Neural crest cell (in vitro differentiated cells): Measurements from ENCODE around the gene QSER1. TPM values are rescaled to one million over a fixed set of nuclear protein-coding genes. Genes with fewer than 3 reads are reported as not detected.

Experiments
- DNase-seq: peaks from one replicate; pipeline ENCODE4 v3.0.0; 2021; ENCODE audit warnings: low read depth, mixed read lengths, low spot score
- H3K27ac Mint-ChIP-seq: one replicate; pipeline ENCODE4 v1.8.0; 2021; ENCODE audit warnings: mild to moderate bottlenecking, mixed read lengths; ENCODE audit not compliant: unreplicated experiment
- H3K27me3 Mint-ChIP-seq: 2 replicates; pipeline ENCODE4 v1.8.0; 2021; ENCODE audit warnings: low read depth, mild to moderate bottlenecking, mixed read lengths
- H3K36me3 Mint-ChIP-seq: 2 replicates; pipeline ENCODE4 v1.8.0; 2021; ENCODE audit warnings: low read depth, mild to moderate bottlenecking, mixed read lengths
- H3K4me1 Mint-ChIP-seq: 2 replicates; pipeline ENCODE4 v1.8.0; 2021; ENCODE audit warnings: mixed read lengths
- H3K4me3 Mint-ChIP-seq: one replicate; pipeline ENCODE4 v1.8.0; 2021; ENCODE audit warnings: mild to moderate bottlenecking, mixed read lengths
- H3K9me3 Mint-ChIP-seq: 2 replicates; pipeline ENCODE4 v1.8.0; 2021; ENCODE audit warnings: mixed read lengths
- CTCF ChIP-seq: fragments of 200-600 bp; sonication (generic); conservative IDR thresholded peaks from 2 replicates; pipeline ENCODE4 v1.5.0; 2021; ENCODE audit warnings: antibody characterized with exemption, mild to moderate bottlenecking
- total RNA-seq: library from RNA; stranded (reverse); gene quantifications from 2 replicates; pipeline ENCODE4 v1.2.1, GENCODE V29; 2021

The QSER1 gene
- total RNA-seq, 1 donor from 2014 or later, result 59.4 TPM

- DNase-seq, result no peak
- H3K36me3 Mint-ChIP-seq, result no peaks in the 10 kb centered on the region
- peaks cover 3% of the 10 kb centered on the region for H3K9me3 Mint-ChIP-seq
- H3K27me3 Mint-ChIP-seq, result peaks cover 35% of the 10 kb centered on the region
- no peak for TF ChIP-seq CTCF
- no peak overlapping the region for H3K4me3 Mint-ChIP-seq
- peaks cover 11% of the 10 kb centered on the region for H3K4me1 Mint-ChIP-seq
- no peak overlapping the region for H3K27ac Mint-ChIP-seq
Measured at GRCh38 chr11:33013755-33014154, 121.1 kb downstream of the QSER1 start.

GRCh38 chr11:33015621-33016551, 123.3 kb downstream of the QSER1 start, which contains the start of gene DEPDC7:
Gene DEPDC7, plus strand, starts transcription at chr11:33015878. Its CDS starts 78 bp downstream, at chr11:33015956.
- H3K27ac Mint-ChIP-seq, result peak within 1 kb of the TSS; percentile 17
- H3K36me3 Mint-ChIP-seq, result no peaks in the 10 kb centered on the region
- no peak for TF ChIP-seq CTCF

GRCh38 chr11:33016654-33017053, 124.0 kb downstream of the QSER1 start:
- Mint-ChIP-seq H3K36me3 (no peaks in the 10 kb centered on the region), H3K9me3 (peaks cover 3% of the 10 kb centered on the region), H3K4me3 (peak overlapping the region; percentile 83), H3K27me3 (peaks cover 36% of the 10 kb centered on the region), H3K27ac (no peak overlapping the region), H3K4me1 (peaks cover 11% of the 10 kb centered on the region)
- DNase-seq, result no peak
- no peak for TF ChIP-seq CTCF

More at GRCh38 chr11:33015621-33016551, 123.3 kb downstream of the QSER1 start, which contains the start of gene DEPDC7:
- peak; percentile 82 for DNase-seq
- Mint-ChIP-seq H3K9me3 (peaks cover 3% of the 10 kb centered on the region), H3K4me3 (peak within 1 kb of the TSS; percentile 84), H3K27me3 (peaks cover 36% of the 10 kb centered on the region), H3K4me1 (peaks cover 11% of the 10 kb centered on the region)

- TF ChIP-seq CTCF, result no peak
- H3K4me1 Mint-ChIP-seq, result peaks cover 11% of the 10 kb centered on the region
- H3K9me3 Mint-ChIP-seq, result peaks cover 3% of the 10 kb centered on the region
- H3K27ac Mint-ChIP-seq, result no peak overlapping the region
- no peak for DNase-seq
- no peaks in the 10 kb centered on the region for H3K36me3 Mint-ChIP-seq
- peak overlapping the region; percentile 83 for H3K4me3 Mint-ChIP-seq
- H3K27me3 Mint-ChIP-seq, result peaks cover 36% of the 10 kb centered on the region
Measured at GRCh38 chr11:33017478-33017877, 124.9 kb downstream of the QSER1 start.

GRCh38 chr11:33017965-33018364, 125.4 kb downstream of the QSER1 start:
- Mint-ChIP-seq H3K4me1 (peaks cover 11% of the 10 kb centered on the region), H3K4me3 (peak overlapping the region; percentile 83), H3K27me3 (peaks cover 36% of the 10 kb centered on the region), H3K27ac (no peak overlapping the region), H3K36me3 (no peaks in the 10 kb centered on the region), H3K9me3 (peaks cover 3% of the 10 kb centered on the region)
- TF ChIP-seq CTCF, result no peak
- no peak for DNase-seq
